Osteoblast (primary cell): ENCODE data around the gene SOX10. TPM values are rescaled to one million over a fixed set of nuclear protein-coding genes. Genes with fewer than 3 reads are reported as not detected.

Source experiments
- DNase-seq: peaks from one replicate; pipeline ENCODE4 v3.0.0; 2011; ENCODE audit warnings: low spot score, mixed read lengths; ENCODE audit not compliant: insufficient read length; ENCODE audit errors: missing footprints
- H2AFZ ChIP-seq: 2 replicates; pipeline ENCODE4 v1.6.0; 2011; ENCODE audit warnings: mild to moderate bottlenecking, low read length
- H3K27ac ChIP-seq: 2 replicates; pipeline ENCODE4 v1.5.1; 2011; ENCODE audit warnings: mild to moderate bottlenecking, low read depth, low read length, moderate library complexity
- H3K27me3 ChIP-seq: 2 replicates; pipeline ENCODE4 v1.6.0; 2012; ENCODE audit warnings: mild to moderate bottlenecking, control low read depth, inconsistent platforms, low read length, moderate library complexity; ENCODE audit not compliant: insufficient read depth
- H3K36me3 ChIP-seq: 2 replicates; pipeline ENCODE4 v1.5.1; 2011; ENCODE audit warnings: mild to moderate bottlenecking, low read length, control low read depth, moderate library complexity; ENCODE audit not compliant: insufficient read depth
- H3K4me1 ChIP-seq: 2 replicates; pipeline ENCODE4 v1.5.1; 2011; ENCODE audit warnings: mild to moderate bottlenecking, low read length, control low read depth, moderate library complexity; ENCODE audit not compliant: insufficient read depth
- H3K4me2 ChIP-seq: 2 replicates; pipeline ENCODE4 v1.6.0; 2011; ENCODE audit warnings: mild to moderate bottlenecking, low read length; ENCODE audit not compliant: insufficient read depth
- H3K4me3 ChIP-seq: fragments of 200-600 bp; sonication (generic); 3 replicates; pipeline ENCODE4 v1.5.1; 2012; ENCODE audit warnings: mild to moderate bottlenecking, low read length, inconsistent platforms; ENCODE audit not compliant: insufficient read depth
- H3K79me2 ChIP-seq: 2 replicates; pipeline ENCODE4 v1.6.0; 2012; ENCODE audit warnings: mild to moderate bottlenecking, low read length, control low read depth, inconsistent platforms; ENCODE audit not compliant: insufficient read depth
- H3K9me3 ChIP-seq: 2 replicates; pipeline ENCODE4 v1.5.1; 2011; ENCODE audit warnings: low read depth, low read length, control low read depth
- H4K20me1 ChIP-seq: 2 replicates; pipeline ENCODE4 v1.6.0; 2012; ENCODE audit warnings: mild to moderate bottlenecking, low read length, control low read depth; ENCODE audit not compliant: insufficient read depth
- CTCF ChIP-seq: IDR thresholded peaks from 2 replicates; pipeline ENCODE4 v1.5.1; 2011; ENCODE audit warnings: mild to moderate bottlenecking, low read depth, low read length, moderate library complexity; ENCODE audit errors: extremely low read depth
- total RNA-seq: library from RNA; depleted of rRNA; stranded (reverse); fragments of >200 nt; gene quantifications from 2 replicates; pipeline ENCODE4 v1.2.3, GENCODE V29; 2012

Gene SOX10
- total RNA-seq, 1 donor = not detected

- Histone ChIP-seq H3K79me2 (no peaks in the 10 kb centered on the region), H3K4me2 (no peak overlapping the region), H3K27ac (no peak overlapping the region), H3K36me3 (no peaks in the 10 kb centered on the region), H4K20me1 (no peaks in the 10 kb centered on the region), H2AFZ (no peak overlapping the region), H3K4me1 (no peaks in the 10 kb centered on the region), H3K9me3 (no peaks in the 10 kb centered on the region), H3K27me3 (no peaks in the 10 kb centered on the region), H3K4me3 (no peak overlapping the region)
- peak; percentile 58 for DNase-seq
- no peak for TF ChIP-seq CTCF
Measured at GRCh38 chr22:38006906-38007305, 22.6 kb upstream of the SOX10 start.

- Histone ChIP-seq H3K27me3 (no peaks in the 10 kb centered on the region), H3K27ac (no peak overlapping the region), H3K9me3 (no peaks in the 10 kb centered on the region), H3K4me3 (no peak overlapping the region), H3K4me1 (no peaks in the 10 kb centered on the region), H3K79me2 (no peaks in the 10 kb centered on the region), H3K4me2 (no peak overlapping the region), H2AFZ (no peak overlapping the region), H3K36me3 (no peaks in the 10 kb centered on the region), H4K20me1 (no peaks in the 10 kb centered on the region)
- TF ChIP-seq CTCF = no peak
- peak; percentile 21 for DNase-seq
Measured at GRCh38 chr22:38005943-38006342, 21.6 kb upstream of the SOX10 start.

- DNase-seq = peak; percentile 97
- peaks cover 6% of the 10 kb centered on the region for H3K4me1 ChIP-seq
- no peaks in the 10 kb centered on the region for H3K36me3 ChIP-seq
- H3K9me3 ChIP-seq = no peaks in the 10 kb centered on the region
- no peaks in the 10 kb centered on the region for H4K20me1 ChIP-seq
- no peak overlapping the region for H2AFZ ChIP-seq
- no peak for TF ChIP-seq CTCF
- H3K27ac ChIP-seq = no peak overlapping the region
- no peaks in the 10 kb centered on the region for H3K79me2 ChIP-seq
- no peaks in the 10 kb centered on the region for H3K27me3 ChIP-seq
- peak overlapping the region; percentile 40 for H3K4me2 ChIP-seq
- no peak overlapping the region for H3K4me3 ChIP-seq
Measured at GRCh38 chr22:37999640-38000272, 15.4 kb upstream of the SOX10 start.

GRCh38 chr22:37999236-37999635, 14.9 kb upstream of the SOX10 start:
- H3K27ac ChIP-seq = no peak overlapping the region
- DNase-seq = peak; percentile 46
- no peaks in the 10 kb centered on the region for H3K79me2 ChIP-seq

More at GRCh38 chr22:37999236-37999635, 14.9 kb upstream of the SOX10 start:
- Histone ChIP-seq H3K4me2 (no peak overlapping the region), H2AFZ (no peak overlapping the region), H3K4me1 (peaks cover 6% of the 10 kb centered on the region), H3K27me3 (no peaks in the 10 kb centered on the region), H3K36me3 (no peaks in the 10 kb centered on the region), H3K9me3 (no peaks in the 10 kb centered on the region), H3K4me3 (no peak overlapping the region), H4K20me1 (no peaks in the 10 kb centered on the region)
- TF ChIP-seq CTCF = no peak
